Panc1 (cell line): ENCODE measurements around the gene ZBTB20. TPM values are rescaled to one million over a fixed set of nuclear protein-coding genes. Genes with fewer than 3 reads are reported as not detected.

Source experiments
- ATAC-seq: fragments of 200-7000 bp; cut with Tn5 transposase; 2 replicates; pipeline ENCODE4 v1.9.1; 2020; ENCODE audit warnings: mild to moderate bottlenecking, moderate library complexity
- BruUV-seq: library from RNA; stranded (reverse); fragments of 400-500 nt; replicated peaks from 2 replicates; lab custom pipeline; 2021; lab: Mats Ljungman, UMichigan
- CTCF ChIA-PET: fragments of 300-600 bp; sonication (Branson Sonifier 250); formaldehyde crosslinking; loops from one replicate; lab custom pipeline; 2022; ENCODE audit warnings: antibody characterized with exemption; lab: Charles Lee
- POLR2A ChIA-PET: fragments of 300-600 bp; sonication (Branson Sonifier 250); formaldehyde crosslinking; loops from one replicate; lab custom pipeline; 2022; ENCODE audit warnings: antibody characterized with exemption; lab: Charles Lee
- DNase-seq: peaks from one replicate; pipeline ENCODE4 v3.0.0-alpha.2; 2010; ENCODE audit warnings: low read depth, low spot score
- H3K27ac ChIP-seq: 2 replicates; pipeline ENCODE4 v1.5.1; 2011; ENCODE audit warnings: mild to moderate bottlenecking, low read length, inconsistent platforms
- H3K27me3 ChIP-seq: fragments of 200-500 bp; sonication (Bioruptor generic); 2 replicates; pipeline ENCODE4 v1.6.0; 2014; ENCODE audit warnings: low read length, inconsistent platforms; ENCODE audit not compliant: control insufficient read depth, insufficient read depth
- H3K36me3 ChIP-seq: fragments of 200-500 bp; sonication (Bioruptor generic); 2 replicates; pipeline ENCODE4 v1.5.1; 2014; ENCODE audit warnings: inconsistent platforms, mild to moderate bottlenecking, low read length, moderate library complexity; ENCODE audit not compliant: control insufficient read depth, insufficient read depth
- H3K4me1 ChIP-seq: 2 replicates; pipeline ENCODE4 v1.5.1; 2011; ENCODE audit warnings: inconsistent platforms, mild to moderate bottlenecking, low read length, moderate library complexity; ENCODE audit not compliant: control insufficient read depth, insufficient read depth
- H3K4me3 ChIP-seq, 2 experiments: 2 replicates each; pipeline ENCODE4 v1.5.1; 2011 to 2012; ENCODE audit warnings: low read depth in 2 of 2, low read length in 2 of 2, mild to moderate bottlenecking in 2 of 2, inconsistent platforms in 1 of 2, moderate library complexity in 1 of 2
- H3K9me3 ChIP-seq: fragments of 200-500 bp; sonication (Bioruptor generic); 2 replicates; pipeline ENCODE4 v1.5.1; 2014; ENCODE audit warnings: low read depth, mild to moderate bottlenecking, inconsistent platforms, low read length, moderate library complexity; ENCODE audit not compliant: control insufficient read depth, insufficient read depth
- POLR2AphosphoS5 ChIP-seq: IDR thresholded peaks from 2 replicates; pipeline ENCODE4 v1.6.1; 2012; ENCODE audit warnings: mild to moderate bottlenecking, low read depth, low read length, moderate library complexity
- SIN3A ChIP-seq: IDR thresholded peaks from 2 replicates; pipeline ENCODE4 v1.6.1; 2012; ENCODE audit warnings: low read depth, mild to moderate bottlenecking, low read length, moderate library complexity, borderline replicate concordance; ENCODE audit not compliant: insufficient read depth
- TCF7L2 ChIP-seq: IDR thresholded peaks from 2 replicates; pipeline ENCODE4 v1.6.1; 2011; ENCODE audit warnings: mild to moderate bottlenecking, low read depth, low read length, inconsistent platforms
- in situ Hi-C: cut with HindIII; loops from 2 replicates; pipeline ENCODE4 v1.10.0; 2016; ENCODE audit warnings: low sequenced_read_pairs, low pct_unique_long_range_greater_than_20kb
- intact Hi-C: fragments of 100-400 bp; cut with micrococcal nuclease; formaldehyde crosslinking; loops from one replicate; pipeline ENCODE4 v1.10.0; 2022; ENCODE audit not compliant: unreplicated experiment
- total RNA-seq: library from RNA; stranded (reverse); gene quantifications from one replicate; pipeline ENCODE4 v1.2.1, GENCODE V29; 2021; ENCODE audit not compliant: unreplicated experiment
- TF ChIP-seq, protein P1 (sequence below), 2 experiments: IDR thresholded peaks; 2 replicates each; pipeline ENCODE4 v1.6.1; 2011 to 2012; ENCODE audit warnings: low read depth in 2 of 2, control low read depth in 1 of 2, low read length in 1 of 2, mild to moderate bottlenecking in 1 of 2, moderate library complexity in 1 of 2; ENCODE audit not compliant: insufficient read depth in 1 of 2
- TF ChIP-seq, protein P2 (sequence below): fragments of 450-650 bp; IDR thresholded peaks from 2 replicates; pipeline ENCODE4 v1.5.1; 2017; ENCODE audit warnings: mild to moderate bottlenecking

The ZBTB20 gene
- total RNA-seq, 1 experiment from 2014 or later, result 4.1 TPM

DNA sequence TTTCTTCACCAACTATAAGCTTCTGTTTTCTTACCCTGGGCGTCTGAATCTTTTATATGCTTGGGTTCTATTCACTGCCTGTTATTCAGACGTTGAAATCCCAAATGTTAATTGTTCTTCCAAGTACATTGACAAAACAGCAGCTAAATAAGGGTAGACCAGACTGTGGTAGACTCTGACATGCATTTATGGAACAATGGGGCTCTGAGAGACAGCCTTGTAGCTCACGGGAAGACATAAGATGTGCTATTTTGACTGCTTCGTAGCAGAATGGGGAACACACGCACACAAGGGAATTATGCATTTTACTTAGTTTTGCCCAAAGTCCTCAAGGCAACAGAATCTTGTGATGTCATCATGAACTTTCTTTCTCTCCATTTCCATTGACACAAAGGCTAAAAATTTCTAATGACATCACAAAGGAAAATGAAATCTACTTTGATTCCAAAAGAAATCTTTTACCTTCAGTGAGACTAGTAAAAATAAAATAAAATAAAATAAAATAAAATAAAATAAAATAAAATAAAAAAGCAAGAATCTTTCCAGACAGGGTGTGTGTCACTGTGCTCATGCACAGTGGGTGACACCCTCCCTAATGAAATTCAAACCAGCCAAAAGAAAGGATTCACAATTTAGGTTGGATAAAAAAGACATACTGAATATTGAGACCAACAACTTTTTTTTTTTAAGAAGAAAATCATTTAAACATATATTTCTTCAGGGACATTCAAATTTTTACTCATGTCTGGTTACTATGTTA lies 346.6 kb downstream of the ZBTB20 start:
- ChIA-PET POLR2A (no interaction called here), CTCF (no interaction called here)
- no peak overlapping the region for H3K27ac ChIP-seq
- intact Hi-C loops, result no loop called here
- H3K4me3 ChIP-seq, result no peak overlapping the region
- H3K36me3 ChIP-seq, result no peaks in the 10 kb centered on the region
- in situ Hi-C loops, result no loop called here
- no peaks in the 10 kb centered on the region for H3K9me3 ChIP-seq
- H3K4me1 ChIP-seq, result no peaks in the 10 kb centered on the region
- BruUV-seq, result no TSS peak
- no peak for DNase-seq
- no peaks in the 10 kb centered on the region for H3K27me3 ChIP-seq
- ATAC-seq, result no peak
- TF ChIP-seq, protein P1, sequence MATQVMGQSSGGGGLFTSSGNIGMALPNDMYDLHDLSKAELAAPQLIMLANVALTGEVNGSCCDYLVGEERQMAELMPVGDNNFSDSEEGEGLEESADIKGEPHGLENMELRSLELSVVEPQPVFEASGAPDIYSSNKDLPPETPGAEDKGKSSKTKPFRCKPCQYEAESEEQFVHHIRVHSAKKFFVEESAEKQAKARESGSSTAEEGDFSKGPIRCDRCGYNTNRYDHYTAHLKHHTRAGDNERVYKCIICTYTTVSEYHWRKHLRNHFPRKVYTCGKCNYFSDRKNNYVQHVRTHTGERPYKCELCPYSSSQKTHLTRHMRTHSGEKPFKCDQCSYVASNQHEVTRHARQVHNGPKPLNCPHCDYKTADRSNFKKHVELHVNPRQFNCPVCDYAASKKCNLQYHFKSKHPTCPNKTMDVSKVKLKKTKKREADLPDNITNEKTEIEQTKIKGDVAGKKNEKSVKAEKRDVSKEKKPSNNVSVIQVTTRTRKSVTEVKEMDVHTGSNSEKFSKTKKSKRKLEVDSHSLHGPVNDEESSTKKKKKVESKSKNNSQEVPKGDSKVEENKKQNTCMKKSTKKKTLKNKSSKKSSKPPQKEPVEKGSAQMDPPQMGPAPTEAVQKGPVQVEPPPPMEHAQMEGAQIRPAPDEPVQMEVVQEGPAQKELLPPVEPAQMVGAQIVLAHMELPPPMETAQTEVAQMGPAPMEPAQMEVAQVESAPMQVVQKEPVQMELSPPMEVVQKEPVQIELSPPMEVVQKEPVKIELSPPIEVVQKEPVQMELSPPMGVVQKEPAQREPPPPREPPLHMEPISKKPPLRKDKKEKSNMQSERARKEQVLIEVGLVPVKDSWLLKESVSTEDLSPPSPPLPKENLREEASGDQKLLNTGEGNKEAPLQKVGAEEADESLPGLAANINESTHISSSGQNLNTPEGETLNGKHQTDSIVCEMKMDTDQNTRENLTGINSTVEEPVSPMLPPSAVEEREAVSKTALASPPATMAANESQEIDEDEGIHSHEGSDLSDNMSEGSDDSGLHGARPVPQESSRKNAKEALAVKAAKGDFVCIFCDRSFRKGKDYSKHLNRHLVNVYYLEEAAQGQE (IDR thresholded peaks at IDR 0.05; ENCODE audit: insufficient read depth in 1 of 2, low read depth in 2 of 2, low read length in 1 of 2), result no peak
- no peak for TF ChIP-seq TCF7L2
- TF ChIP-seq SIN3A, result no peak
- TF ChIP-seq, protein P2, sequence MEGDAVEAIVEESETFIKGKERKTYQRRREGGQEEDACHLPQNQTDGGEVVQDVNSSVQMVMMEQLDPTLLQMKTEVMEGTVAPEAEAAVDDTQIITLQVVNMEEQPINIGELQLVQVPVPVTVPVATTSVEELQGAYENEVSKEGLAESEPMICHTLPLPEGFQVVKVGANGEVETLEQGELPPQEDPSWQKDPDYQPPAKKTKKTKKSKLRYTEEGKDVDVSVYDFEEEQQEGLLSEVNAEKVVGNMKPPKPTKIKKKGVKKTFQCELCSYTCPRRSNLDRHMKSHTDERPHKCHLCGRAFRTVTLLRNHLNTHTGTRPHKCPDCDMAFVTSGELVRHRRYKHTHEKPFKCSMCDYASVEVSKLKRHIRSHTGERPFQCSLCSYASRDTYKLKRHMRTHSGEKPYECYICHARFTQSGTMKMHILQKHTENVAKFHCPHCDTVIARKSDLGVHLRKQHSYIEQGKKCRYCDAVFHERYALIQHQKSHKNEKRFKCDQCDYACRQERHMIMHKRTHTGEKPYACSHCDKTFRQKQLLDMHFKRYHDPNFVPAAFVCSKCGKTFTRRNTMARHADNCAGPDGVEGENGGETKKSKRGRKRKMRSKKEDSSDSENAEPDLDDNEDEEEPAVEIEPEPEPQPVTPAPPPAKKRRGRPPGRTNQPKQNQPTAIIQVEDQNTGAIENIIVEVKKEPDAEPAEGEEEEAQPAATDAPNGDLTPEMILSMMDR, result no peak
- no peak for TF ChIP-seq POLR2AphosphoS5

DNA sequence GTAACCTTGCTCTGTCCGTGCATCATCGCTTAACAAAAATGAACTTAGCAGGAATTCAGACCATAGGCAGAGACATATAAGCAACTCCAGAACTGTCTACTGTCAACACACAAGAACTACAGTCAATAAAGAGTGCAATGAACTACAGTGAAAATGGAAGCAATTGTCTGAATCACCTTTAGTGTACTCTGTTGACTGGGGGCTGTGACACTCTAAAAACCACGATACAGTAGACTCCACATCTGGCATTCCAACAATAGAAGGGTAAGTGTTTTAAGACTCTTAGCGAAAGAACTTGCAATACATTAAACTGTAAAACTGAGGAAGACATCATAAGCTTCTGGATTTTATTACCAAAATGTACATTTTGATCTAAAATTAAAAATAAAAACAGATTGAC lies 347.3 kb downstream of the ZBTB20 start:
- BruUV-seq, result no TSS peak
- POLR2A ChIA-PET, result no interaction called here
- no peak for ATAC-seq

More for the DNA sequence above, 347.3 kb downstream of the ZBTB20 start:
- Histone ChIP-seq H3K27ac (no peak overlapping the region), H3K27me3 (no peaks in the 10 kb centered on the region), H3K4me1 (no peaks in the 10 kb centered on the region), H3K9me3 (no peaks in the 10 kb centered on the region), H3K36me3 (no peaks in the 10 kb centered on the region), H3K4me3 (no peak overlapping the region)
- intact Hi-C loops, result no loop called here
- TF ChIP-seq, protein P2, result no peak
- TF ChIP-seq POLR2AphosphoS5 (no peak), TCF7L2 (no peak), SIN3A (no peak)
- TF ChIP-seq, protein P1 (IDR thresholded peaks at IDR 0.05; ENCODE audit: insufficient read depth in 1 of 2, low read depth in 2 of 2, low read length in 1 of 2), result no peak
- in situ Hi-C loops, result no loop called here
- DNase-seq, result no peak
- CTCF ChIA-PET, result no interaction called here
